Peyer's patch (tissue), 4 donors: ENCODE measurements around the gene DNAH2.

Experiments
- POLR2A ChIP-seq, 2 donors: fragments of 450-650 bp; IDR thresholded peaks; one replicate each; pipeline ENCODE4 v1.5.1; 2017; ENCODE audit warnings: antibody characterized with exemption in 2 of 2, mild to moderate bottlenecking in 2 of 2, moderate library complexity in 2 of 2
- TF ChIP-seq, protein P1 (sequence below), 6 experiments: fragments of 450-650 bp in 4 of 6; fragments of 200-600 bp in 2 of 6; sonication (generic) in 1 of 6; IDR thresholded peaks; one replicate each; pipeline ENCODE4 v1.5.1; 2017 to 2019; ENCODE audit warnings: antibody characterized with exemption in 6 of 6, mild to moderate bottlenecking in 3 of 6, moderate library complexity in 1 of 6

DNA sequence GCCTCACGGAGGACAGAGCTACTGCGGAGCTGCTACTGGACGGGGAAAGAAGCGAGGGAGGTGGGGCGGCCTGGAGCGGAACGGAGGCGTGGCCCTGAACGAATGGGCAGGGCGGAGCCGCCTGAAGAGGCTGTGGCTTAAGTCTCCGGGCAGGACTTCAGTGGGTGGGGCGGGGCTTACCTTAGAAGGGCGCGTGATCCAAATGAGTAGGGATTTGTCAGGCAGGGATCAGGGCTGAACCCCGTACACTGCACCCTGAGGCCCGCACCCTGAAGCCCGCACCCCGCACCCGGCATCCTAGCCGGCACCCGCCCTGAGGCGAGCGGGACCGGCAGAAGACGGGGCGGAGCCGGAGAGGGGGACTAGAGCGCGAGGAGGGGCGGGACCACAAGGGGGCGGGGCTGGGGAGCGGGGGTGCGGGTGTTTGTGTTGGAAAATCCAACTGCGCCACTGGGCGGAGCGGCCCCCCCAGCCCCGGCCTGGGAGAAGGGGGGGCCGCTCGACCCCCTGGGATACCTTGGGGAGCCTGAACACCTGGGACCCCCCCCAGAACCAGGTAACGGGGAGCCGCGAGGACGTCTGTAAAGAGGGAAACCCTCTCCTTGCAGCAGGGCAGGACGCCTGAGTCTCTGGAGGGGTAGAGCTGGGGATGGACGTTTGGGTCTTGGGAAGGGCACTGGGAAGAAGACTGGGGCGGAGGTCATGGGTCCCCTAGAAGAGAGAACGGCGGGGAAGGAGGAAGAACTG is 116.4 kb downstream of the DNAH2 start, which contains the start of gene KDM6B:
- TF ChIP-seq, protein P1, sequence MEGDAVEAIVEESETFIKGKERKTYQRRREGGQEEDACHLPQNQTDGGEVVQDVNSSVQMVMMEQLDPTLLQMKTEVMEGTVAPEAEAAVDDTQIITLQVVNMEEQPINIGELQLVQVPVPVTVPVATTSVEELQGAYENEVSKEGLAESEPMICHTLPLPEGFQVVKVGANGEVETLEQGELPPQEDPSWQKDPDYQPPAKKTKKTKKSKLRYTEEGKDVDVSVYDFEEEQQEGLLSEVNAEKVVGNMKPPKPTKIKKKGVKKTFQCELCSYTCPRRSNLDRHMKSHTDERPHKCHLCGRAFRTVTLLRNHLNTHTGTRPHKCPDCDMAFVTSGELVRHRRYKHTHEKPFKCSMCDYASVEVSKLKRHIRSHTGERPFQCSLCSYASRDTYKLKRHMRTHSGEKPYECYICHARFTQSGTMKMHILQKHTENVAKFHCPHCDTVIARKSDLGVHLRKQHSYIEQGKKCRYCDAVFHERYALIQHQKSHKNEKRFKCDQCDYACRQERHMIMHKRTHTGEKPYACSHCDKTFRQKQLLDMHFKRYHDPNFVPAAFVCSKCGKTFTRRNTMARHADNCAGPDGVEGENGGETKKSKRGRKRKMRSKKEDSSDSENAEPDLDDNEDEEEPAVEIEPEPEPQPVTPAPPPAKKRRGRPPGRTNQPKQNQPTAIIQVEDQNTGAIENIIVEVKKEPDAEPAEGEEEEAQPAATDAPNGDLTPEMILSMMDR (IDR thresholded peaks at IDR 0.05) = peak in 2 of 6 experiments; percentile 15 to 16
- peak in 1 of 2 donors; percentile 39 for TF ChIP-seq POLR2A (IDR thresholded peaks at IDR 0.05)
